GM12878 (cell line): ENCODE measurements around the gene PIGS. TPM values are rescaled to one million over a fixed set of nuclear protein-coding genes. Genes with fewer than 3 reads are reported as not detected.

ENCODE experiments used
- ATAC-seq: fragments of 200-7000 bp; cut with Tn5 transposase; 3 replicates; pipeline ENCODE4 v1.9.1; 2020; ENCODE audit warnings: mild to moderate bottlenecking, moderate library complexity
- BruUV-seq: library from RNA; stranded (reverse); fragments of 400-500 nt; replicated peaks from 2 replicates; lab custom pipeline; 2021; lab: Mats Ljungman, UMichigan
- CTCF ChIA-PET: fragments of 300-600 bp; sonication (Branson Sonifier 250); formaldehyde crosslinking; extraction: SDS; loops from one replicate; lab custom pipeline; 2021; ENCODE audit warnings: inconsistent platforms; lab: Yijun Ruan, JAX
- POLR2A ChIA-PET: fragments of 350-600 bp; formaldehyde crosslinking; extraction: SDS; loops from one replicate; lab custom pipeline; 2021; ENCODE audit warnings: inconsistent platforms; lab: Charles Lee
- RAD21 ChIA-PET: fragments of 300-600 bp; sonication (Branson Sonifier 250); formaldehyde crosslinking; loops from one replicate; lab custom pipeline; 2023; ENCODE audit warnings: antibody characterized with exemption; ENCODE audit not compliant: unreplicated experiment; lab: Charles Lee
- SMC1A ChIA-PET: fragments of 300-600 bp; sonication (Branson Sonifier 250); formaldehyde crosslinking; loops from one replicate; lab custom pipeline; 2023; ENCODE audit not compliant: unreplicated experiment, uncharacterized antibody; lab: Charles Lee
- DNase-seq: peaks from one replicate; pipeline ENCODE4 v3.0.0-alpha.2; 2011; ENCODE audit warnings: low read depth, low spot score
- FAIRE-seq: peaks from 3 replicates; lab custom pipeline; 2011; peaks lifted over from hg19 to GRCh38; lab: Jason Lieb, UNC
- H2AFZ ChIP-seq: 2 replicates; pipeline ENCODE4 v1.6.0; 2011; ENCODE audit warnings: low read depth, low read length, control low read depth; ENCODE audit not compliant: control insufficient read depth
- H3K27ac ChIP-seq: 2 replicates; pipeline ENCODE4 v1.5.1; 2011; ENCODE audit warnings: control low read depth; ENCODE audit not compliant: control insufficient read depth, insufficient read depth
- H3K27me3 ChIP-seq, 2 experiments: replicated peaks in 1 of 2; 2 replicates each; pipeline versions ENCODE4 v1.6.0 to v1.6.1; 2011; ENCODE audit warnings: low read length in 1 of 2; ENCODE audit not compliant: control insufficient read depth in 2 of 2, insufficient read depth in 2 of 2
- H3K36me3 ChIP-seq, 2 experiments: 2 replicates each; pipeline ENCODE4 v1.5.1; 2011; ENCODE audit warnings: low read length in 1 of 2; ENCODE audit not compliant: control insufficient read depth in 2 of 2, insufficient read depth in 2 of 2
- H3K4me1 ChIP-seq: 2 replicates; pipeline ENCODE4 v1.6.1; 2011; ENCODE audit warnings: mild to moderate bottlenecking, low read length, moderate library complexity, mixed read lengths; ENCODE audit not compliant: control insufficient read depth, insufficient read depth
- H3K4me2 ChIP-seq: 2 replicates; pipeline ENCODE4 v1.6.0; 2011; ENCODE audit warnings: control low read depth; ENCODE audit not compliant: control insufficient read depth, insufficient read depth
- H3K4me3 ChIP-seq: fragments of 200-600 bp; sonication (generic); 2 replicates; pipeline ENCODE4 v1.5.1; 2016
- H3K79me2 ChIP-seq: 2 replicates; pipeline ENCODE4 v1.6.0; 2011; ENCODE audit warnings: low read length; ENCODE audit not compliant: control insufficient read depth, insufficient read depth
- H3K9ac ChIP-seq: 2 replicates; pipeline ENCODE4 v1.8.0; 2011; ENCODE audit warnings: low read length, control low read depth, mixed read lengths; ENCODE audit not compliant: control insufficient read depth, insufficient read depth
- H3K9me3 ChIP-seq: replicated peaks from 3 replicates; pipeline ENCODE4 v1.5.1; 2011; ENCODE audit warnings: mild to moderate bottlenecking, low read length; ENCODE audit not compliant: control insufficient read depth, insufficient read depth
- H4K20me1 ChIP-seq: 2 replicates; pipeline ENCODE4 v1.6.0; 2011; ENCODE audit not compliant: control insufficient read depth, insufficient read depth
- CHD1 ChIP-seq: IDR thresholded peaks from 2 replicates; pipeline ENCODE4 v1.6.1; 2012; ENCODE audit warnings: low read depth, low read length, improper control_type of control experiment
- DPF2 ChIP-seq: fragments of 450-650 bp; IDR thresholded peaks from 2 replicates; pipeline ENCODE4 v1.6.1; 2017; ENCODE audit warnings: mild to moderate bottlenecking
- IRF3 ChIP-seq: fragments of 450-650 bp; IDR thresholded peaks from 2 replicates; pipeline ENCODE4 v1.6.1; 2014; ENCODE audit warnings: mild to moderate bottlenecking
- JUNB ChIP-seq: IDR thresholded peaks from 2 replicates; pipeline ENCODE4 v1.6.1; 2016; ENCODE audit warnings: antibody characterized with exemption, mild to moderate bottlenecking
- JUND ChIP-seq: IDR thresholded peaks from 2 replicates; pipeline ENCODE4 v1.6.1; 2012; ENCODE audit warnings: low read depth, mild to moderate bottlenecking, low read length, improper control_type of control experiment, moderate library complexity
- MTA2 ChIP-seq: fragments of 450-650 bp; IDR thresholded peaks from 2 replicates; pipeline ENCODE4 v1.6.1; 2016; ENCODE audit warnings: low read depth, mild to moderate bottlenecking, moderate library complexity
- WGBS: methylation state at CpG from one replicate; pipeline ENCODE4 v1.1.6; 2016; ENCODE audit warnings: low lambda C conversion rate; ENCODE audit not compliant: insufficient replicate concordance, insufficient coverage; ENCODE audit errors: missing lambda C conversion rate; 5-methylcytosine and 5-hydroxymethylcytosine counted together
- in situ Hi-C: fragments of 300-500 bp; cut with MboI; formaldehyde crosslinking; loops from 9 replicates; pipeline ENCODE4 v1.14.3; 2018; ENCODE audit warnings: mixed read lengths
- intact Hi-C: fragments of 100-400 bp; cut with micrococcal nuclease; formaldehyde crosslinking; loops from one replicate; pipeline ENCODE4 v1.14.2; 2022; ENCODE audit not compliant: unreplicated experiment
- polyA plus RNA-seq, 11 experiments: library from polyadenylated mRNA; depleted of rRNA in 4 of 11; unstranded in 6 of 11; stranded (reverse) in 5 of 11; fragments of >200 nt; fragmentation: Nextera tagmentation in 4 of 11; fragmentation: Illumina TruSeq in 1 of 11; extraction: Ambion mirVana in 4 of 11; extraction: Trizol in 1 of 11; gene quantifications; 1 replicate in 1 of 11; 2 replicates in 10 of 11; pipeline versions ENCODE4 v1.2.1 to v1.2.3, GENCODE V29; 2011 to 2016; ENCODE audit warnings: inconsistent platforms in 2 of 11, missing spikeins in 2 of 11, low read depth in 1 of 11
- total RNA-seq, 4 experiments: library from RNA; depleted of rRNA in 3 of 4; stranded (reverse); fragments of >200 nt in 3 of 4; fragmentation: Illumina TruSeq in 1 of 4; extraction: Trizol in 1 of 4; gene quantifications; 2 replicates each; pipeline versions ENCODE4 v1.2.1 to v1.2.3, GENCODE V29; 2013 to 2021

The PIGS gene
- total and polyA plus RNA-seq, 10 of the 15 experiments (the other 5 are each of a cell fraction or from before 2014, with no cell fraction given) = 27.5 to 73.7 (median 50.7) TPM

- H3K4me2 ChIP-seq = no peak overlapping the region
- POLR2A ChIA-PET = interaction anchor here (0.5 to 1.1 kb wide), 2 partner anchors 12 to 31 kb away, joined by 3 read pairs; no protein-coding TSS in a partner anchor
- SMC1A ChIA-PET = interaction anchor here (1.1 kb wide), 1 partner anchor 29 kb away, joined by 6 read pairs; no protein-coding TSS in a partner anchor
- H4K20me1 ChIP-seq = no peaks in the 10 kb centered on the region
- H3K27me3 ChIP-seq = no peaks in the 10 kb centered on the region; a peak in 1 of 4 replicates
- WGBS = 12% methylated on average over 6 of the region's 7 CpGs
- H3K27ac ChIP-seq = no peak overlapping the region
- no peaks in the 10 kb centered on the region; a peak in 1 of 4 replicates for H3K36me3 ChIP-seq
- H3K4me1 ChIP-seq = no peaks in the 10 kb centered on the region
- in situ Hi-C loops (no loop called here), intact Hi-C loops (no loop called here)
- no peak for FAIRE-seq
- no peaks in the 10 kb centered on the region for H3K9me3 ChIP-seq
- RAD21 ChIA-PET = no interaction called here
- H3K9ac ChIP-seq = no peak overlapping the region
- no peak overlapping the region for H2AFZ ChIP-seq
- CTCF ChIA-PET = interaction anchor here (0.6 to 1.7 kb wide), 3 partner anchors 9 to 73 kb away, joined by 3 to 10 read pairs (median 4); no protein-coding TSS in a partner anchor
- no peak for ATAC-seq
- TF ChIP-seq CHD1 = no peak
- no peaks in the 10 kb centered on the region for H3K79me2 ChIP-seq
- no peak for DNase-seq
- H3K4me3 ChIP-seq = no peak overlapping the region
- BruUV-seq = no TSS peak
Measured at GRCh38 chr17:28532050-28532960, 39.0 kb downstream of the PIGS start.

GRCh38 chr17:28530926-28531325 is 40.4 kb downstream of the PIGS start:
- POLR2A ChIA-PET = interaction anchor here (1.0 kb wide), 1 partner anchor 27 kb away, joined by 3 read pairs; no protein-coding TSS in a partner anchor
- Histone ChIP-seq H3K4me3 (no peak overlapping the region), H3K27me3 (no peaks in the 10 kb centered on the region; a peak in 1 of 4 replicates), H4K20me1 (no peaks in the 10 kb centered on the region), H2AFZ (no peak overlapping the region), H3K9ac (no peak overlapping the region), H3K9me3 (no peaks in the 10 kb centered on the region), H3K4me2 (no peak overlapping the region), H3K27ac (no peak overlapping the region), H3K36me3 (no peaks in the 10 kb centered on the region; a peak in 1 of 4 replicates), H3K79me2 (no peaks in the 10 kb centered on the region), H3K4me1 (no peaks in the 10 kb centered on the region)
- intact Hi-C loops = no loop called here
- RAD21 ChIA-PET = no interaction called here
- ATAC-seq (no peak), DNase-seq (no peak), FAIRE-seq (no peak)
- in situ Hi-C loops = no loop called here
- WGBS = 38% methylated on average over 7 of the region's 7 CpGs
- SMC1A ChIA-PET = interaction anchor here (1.1 kb wide), 1 partner anchor 28 kb away, joined by 6 read pairs; no protein-coding TSS in a partner anchor
- BruUV-seq = no TSS peak
- CTCF ChIA-PET = interaction anchor here (1.4 to 1.7 kb wide), 2 partner anchors 10 to 12 kb away, joined by 4 to 10 read pairs; no protein-coding TSS in a partner anchor
- TF ChIP-seq JUND (no peak), JUNB (no peak), DPF2 (no peak), MTA2 (no peak), IRF3 (no peak)
